B cell (primary cell): ENCODE measurements around the gene MRTFA. TPM values are rescaled to one million over a fixed set of nuclear protein-coding genes. Genes with fewer than 3 reads are reported as not detected.
A peak's percentile ranks its signal among the peaks of the same experiment; 100 is the strongest.

ENCODE experiments used
- ATAC-seq: fragments of 200-7000 bp; cut with Tn5 transposase; one replicate; pipeline ENCODE4 v1.10.0; 2021; ENCODE audit warnings: low read depth, mild to moderate bottlenecking, moderate number of reproducible peaks, moderate library complexity
- CTCF ChIA-PET: fragments of 350-600 bp; sonication (Branson Sonifier 250); formaldehyde crosslinking; loops from one replicate; lab custom pipeline; 2021; ENCODE audit warnings: antibody characterized with exemption, inconsistent platforms; lab: Charles Lee
- POLR2A ChIA-PET: fragments of 350-600 bp; sonication (Branson Sonifier 250); formaldehyde crosslinking; loops from one replicate; lab custom pipeline; 2021; ENCODE audit warnings: antibody characterized with exemption; lab: Charles Lee
- DNase-seq: peaks from one replicate; pipeline ENCODE4 v3.0.0; 2013
- H2AFZ ChIP-seq: 2 replicates; pipeline ENCODE4 v1.6.1; 2012; ENCODE audit warnings: mild to moderate bottlenecking, low read depth, low read length; ENCODE audit not compliant: insufficient read depth, poor library complexity, severe bottlenecking
- H3K27ac ChIP-seq, 2 donors: 1 replicate in 1 of 2; 2 replicates in 1 of 2; pipeline ENCODE4 v1.5.1; 2012 to 2013; ENCODE audit warnings: low read length in 2 of 2, mild to moderate bottlenecking in 2 of 2, moderate library complexity in 1 of 2
- H3K27me3 ChIP-seq, 4 experiments: fragments of 200-600 bp in 1 of 4; sonication (generic) in 1 of 4; replicated peaks in 1 of 4; 1 replicate in 2 of 4; 2 replicates in 2 of 4; pipeline versions ENCODE4 v1.6.1 to v1.7.0; 2013 to 2016; ENCODE audit warnings: low read length in 3 of 4, mild to moderate bottlenecking in 2 of 4, mixed read lengths in 1 of 4, moderate library complexity in 1 of 4; ENCODE audit not compliant: insufficient read depth in 4 of 4, control insufficient read depth in 3 of 4; ENCODE audit errors: control extremely low read depth in 1 of 4
- H3K36me3 ChIP-seq, 2 experiments: replicated peaks in 1 of 2; 1 replicate in 1 of 2; 2 replicates in 1 of 2; pipeline versions ENCODE4 v1.6.1 to v1.7.1; 2013; ENCODE audit warnings: low read length in 1 of 2; ENCODE audit not compliant: insufficient read depth in 2 of 2, control insufficient read depth in 1 of 2; ENCODE audit errors: control extremely low read depth in 1 of 2, extremely low read depth in 1 of 2
- H3K4me1 ChIP-seq, 2 donors: fragments of 200-600 bp in 1 of 2; sonication (generic) in 1 of 2; 1 replicate in 1 of 2; 2 replicates in 1 of 2; pipeline versions ENCODE4 v1.5.1 to v1.6.1; 2013 to 2017; ENCODE audit warnings: low read length in 2 of 2; ENCODE audit not compliant: control insufficient read depth in 2 of 2, insufficient read depth in 2 of 2
- H3K4me2 ChIP-seq: replicated peaks from 2 replicates; pipeline ENCODE3; 2012; ENCODE audit warnings: mild to moderate bottlenecking, low read depth, low read length; ENCODE audit not compliant: poor library complexity, severe bottlenecking
- H3K4me3 ChIP-seq, 5 experiments: fragments of 200-600 bp in 1 of 5; sonication (generic) in 1 of 5; 1 replicate in 3 of 5; 2 replicates in 2 of 5; pipeline versions ENCODE4 v1.5.1 to v1.7.0; 2011 to 2016; ENCODE audit warnings: low read length in 4 of 5, mild to moderate bottlenecking in 4 of 5, low read depth in 2 of 5, control low read depth in 1 of 5, moderate library complexity in 1 of 5; ENCODE audit not compliant: insufficient read depth in 1 of 5; ENCODE audit errors: control extremely low read depth in 1 of 5, extremely low read depth in 1 of 5
- H3K79me2 ChIP-seq: fragments of 200-600 bp; sonication (generic); one replicate; pipeline ENCODE4 v1.6.0; 2016; ENCODE audit warnings: low read length; ENCODE audit not compliant: control insufficient read depth, insufficient read depth
- H3K9ac ChIP-seq: fragments of 200-600 bp; sonication (generic); 2 replicates; pipeline ENCODE4 v1.6.1; 2017; ENCODE audit warnings: mild to moderate bottlenecking, low read length, moderate library complexity
- H3K9me3 ChIP-seq, 3 donors: one replicate each; pipeline versions ENCODE4 v1.6.1 to v1.7.1; 2013; ENCODE audit warnings: low read length in 2 of 3; ENCODE audit not compliant: control insufficient read depth in 2 of 3, insufficient read depth in 1 of 3; ENCODE audit errors: control extremely low read depth in 1 of 3
- H4K20me1 ChIP-seq: 2 replicates; pipeline ENCODE4 v1.6.0; 2012; ENCODE audit warnings: mild to moderate bottlenecking, low read length; ENCODE audit not compliant: insufficient read depth, control insufficient read depth, poor library complexity, severe bottlenecking
- H3K27ac Mint-ChIP-seq: one replicate; pipeline ENCODE4 v1.8.0; 2021; ENCODE audit warnings: mixed read lengths
- H3K27me3 Mint-ChIP-seq: one replicate; pipeline ENCODE4 v1.8.0; 2021; ENCODE audit warnings: mixed read lengths
- H3K4me1 Mint-ChIP-seq: one replicate; pipeline ENCODE4 v1.8.0; 2021; ENCODE audit warnings: mixed read lengths
- H3K4me3 Mint-ChIP-seq: one replicate; pipeline ENCODE4 v1.8.0; 2021; ENCODE audit warnings: mixed read lengths
- H3K9me3 Mint-ChIP-seq: one replicate; pipeline ENCODE4 v1.8.0; 2022; ENCODE audit warnings: mixed read lengths; ENCODE audit not compliant: insufficient read depth
- EZH2 ChIP-seq: IDR thresholded peaks from 2 replicates; pipeline ENCODE4 v1.6.1; 2012; ENCODE audit warnings: borderline replicate concordance, low read depth, mild to moderate bottlenecking, moderate library complexity, low read length; ENCODE audit not compliant: insufficient read depth, poor library complexity, severe bottlenecking
- WGBS: methylation state at CpG from one replicate; pipeline ENCODE4 v1.1.5; 2013; ENCODE audit warnings: missing lambda C conversion rate; ENCODE audit not compliant: insufficient coverage; 5-methylcytosine and 5-hydroxymethylcytosine counted together
- intact Hi-C: fragments of 100-400 bp; cut with micrococcal nuclease; formaldehyde crosslinking; loops from one replicate; pipeline ENCODE4 v1.10.0; 2022
- polyA plus RNA-seq: library from polyadenylated mRNA; depleted of rRNA; stranded (reverse); fragments of >200 nt; gene quantifications from 2 replicates; pipeline ENCODE4 v1.2.3, GENCODE V29; 2012
- total RNA-seq, 2 donors: library from RNA; stranded (reverse); fragments of 120-200 nt in 1 of 2; gene quantifications; 1 replicate in 1 of 2; 2 replicates in 1 of 2; pipeline versions ENCODE4 v1.2.3 to v1.2.4, GENCODE V29; 2013 to 2022
- TF ChIP-seq, protein P1 (sequence below): fragments of 200-600 bp; IDR thresholded peaks from one replicate; pipeline ENCODE4 v1.8.0; 2022; ENCODE audit warnings: antibody characterized with exemption, mild to moderate bottlenecking

The MRTFA gene
- total and polyA plus RNA-seq, 2 donors (not counting 1 experiment from before 2014, with no cell fraction given): 28.9 to 82.6 TPM

- POLR2A ChIA-PET: no interaction called here
- CTCF ChIA-PET: interaction anchor here (1.0 to 7.3 kb wide), 2 partner anchors 14 to 107 kb away, joined by 3 to 48 read pairs; no protein-coding TSS in a partner anchor
Measured at GRCh38 chr22:40631925-40632324, 4.6 kb downstream of the MRTFA start.

DNA sequence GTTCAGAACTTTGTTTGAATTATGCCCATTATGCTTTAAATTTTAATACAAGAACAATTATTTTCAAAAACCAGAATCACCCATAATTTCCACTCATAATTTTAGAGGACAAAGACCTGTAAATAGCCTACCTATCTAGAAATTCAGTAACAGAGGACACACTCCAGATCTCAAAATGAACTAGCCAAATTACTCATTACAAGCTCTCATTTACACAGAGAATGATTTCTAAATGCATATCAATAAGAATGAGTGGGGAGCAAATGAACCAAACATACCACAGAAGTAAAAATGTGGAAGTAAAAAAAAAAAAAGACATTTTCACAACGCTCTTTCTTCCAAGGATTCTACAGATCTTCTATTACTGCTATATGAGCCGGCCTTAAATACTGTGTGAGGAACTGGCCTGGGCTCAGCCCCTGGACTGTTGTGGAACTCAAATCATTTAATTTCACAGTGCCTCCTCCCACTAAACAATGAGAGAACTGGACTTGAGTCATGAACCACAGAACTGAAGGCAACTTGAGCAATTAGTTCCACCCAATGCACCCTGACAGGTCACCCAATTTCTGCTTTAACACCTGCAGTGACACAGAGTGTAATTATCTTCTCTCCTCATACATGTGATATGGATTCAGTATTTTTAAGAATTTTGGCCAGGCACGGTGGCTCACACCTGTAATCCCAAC is 8.0 kb downstream of the MRTFA start:
- TF ChIP-seq, protein P1, sequence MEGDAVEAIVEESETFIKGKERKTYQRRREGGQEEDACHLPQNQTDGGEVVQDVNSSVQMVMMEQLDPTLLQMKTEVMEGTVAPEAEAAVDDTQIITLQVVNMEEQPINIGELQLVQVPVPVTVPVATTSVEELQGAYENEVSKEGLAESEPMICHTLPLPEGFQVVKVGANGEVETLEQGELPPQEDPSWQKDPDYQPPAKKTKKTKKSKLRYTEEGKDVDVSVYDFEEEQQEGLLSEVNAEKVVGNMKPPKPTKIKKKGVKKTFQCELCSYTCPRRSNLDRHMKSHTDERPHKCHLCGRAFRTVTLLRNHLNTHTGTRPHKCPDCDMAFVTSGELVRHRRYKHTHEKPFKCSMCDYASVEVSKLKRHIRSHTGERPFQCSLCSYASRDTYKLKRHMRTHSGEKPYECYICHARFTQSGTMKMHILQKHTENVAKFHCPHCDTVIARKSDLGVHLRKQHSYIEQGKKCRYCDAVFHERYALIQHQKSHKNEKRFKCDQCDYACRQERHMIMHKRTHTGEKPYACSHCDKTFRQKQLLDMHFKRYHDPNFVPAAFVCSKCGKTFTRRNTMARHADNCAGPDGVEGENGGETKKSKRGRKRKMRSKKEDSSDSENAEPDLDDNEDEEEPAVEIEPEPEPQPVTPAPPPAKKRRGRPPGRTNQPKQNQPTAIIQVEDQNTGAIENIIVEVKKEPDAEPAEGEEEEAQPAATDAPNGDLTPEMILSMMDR: no peak
- no peak for TF ChIP-seq EZH2
- POLR2A ChIA-PET: interaction anchor here (0.6 kb wide), 1 partner anchor 9 kb away, joined by 3 read pairs; no protein-coding TSS in a partner anchor
- Histone ChIP-seq H3K27ac (peak overlapping the region in 1 of 2 donors; percentile 31), H4K20me1 (peaks cover 41% of the 10 kb centered on the region), H3K9me3 (no peaks in the 10 kb centered on the region), H3K36me3 (no peaks in the 10 kb centered on the region), H3K4me2 (peak overlapping the region; percentile 44), H2AFZ (no peak overlapping the region), H3K4me3 (no peak overlapping the region), H3K27me3 (no peaks in the 10 kb centered on the region), H3K4me1 (peaks cover 8 to 21% of the 10 kb centered on the region in 2 donors), H3K79me2 (peaks cover 96% of the 10 kb centered on the region), H3K9ac (peak overlapping the region; percentile 32)
- ATAC-seq: no peak
- CTCF ChIA-PET: interaction anchor here (0.9 kb wide), 1 partner anchor 14 kb away, joined by 3 read pairs; no protein-coding TSS in a partner anchor
- Mint-ChIP-seq H3K4me1 (peaks cover 46% of the 10 kb centered on the region), H3K27me3 (no peaks in the 10 kb centered on the region), H3K9me3 (no peaks in the 10 kb centered on the region), H3K4me3 (no peak overlapping the region), H3K27ac (no peak overlapping the region)
- WGBS: no CpG with 5 or more reads among the region's 3 CpGs
- no peak for DNase-seq
- intact Hi-C loops: no loop called here

More at GRCh38 chr22:40631925-40632324, 4.6 kb downstream of the MRTFA start:
- Histone ChIP-seq H4K20me1 (peaks cover 65% of the 10 kb centered on the region), H2AFZ (no peak overlapping the region), H3K36me3 (no peaks in the 10 kb centered on the region), H3K9ac (no peak overlapping the region), H3K4me2 (no peak overlapping the region), H3K27ac (no peak overlapping the region), H3K27me3 (no peaks in the 10 kb centered on the region), H3K79me2 (peaks cover 94% of the 10 kb centered on the region), H3K9me3 (no peaks in the 10 kb centered on the region), H3K4me1 (peaks cover 20 to 38% of the 10 kb centered on the region in 2 donors), H3K4me3 (no peak overlapping the region)
- ATAC-seq (no peak), DNase-seq (no peak)
- WGBS: 100% methylated on average over 1 of the region's 2 CpGs
- no peaks in the 10 kb centered on the region for H3K27me3 Mint-ChIP-seq
- no peaks in the 10 kb centered on the region for H3K9me3 Mint-ChIP-seq
- intact Hi-C loops: no loop called here
- TF ChIP-seq, protein P1: no peak
- TF ChIP-seq EZH2: no peak
- peaks cover 63% of the 10 kb centered on the region for H3K4me1 Mint-ChIP-seq
- no peak overlapping the region for H3K27ac Mint-ChIP-seq
- H3K4me3 Mint-ChIP-seq: no peak overlapping the region
